ENCODE measurements around the gene SIGLEC9. TPM values are rescaled to one million over a fixed set of nuclear protein-coding genes. Genes with fewer than 3 reads are reported as not detected.

Gene SIGLEC9
- under 0.01 TPM in 1 of 2 replicates, not detected in the other for total RNA-seq

DNA sequence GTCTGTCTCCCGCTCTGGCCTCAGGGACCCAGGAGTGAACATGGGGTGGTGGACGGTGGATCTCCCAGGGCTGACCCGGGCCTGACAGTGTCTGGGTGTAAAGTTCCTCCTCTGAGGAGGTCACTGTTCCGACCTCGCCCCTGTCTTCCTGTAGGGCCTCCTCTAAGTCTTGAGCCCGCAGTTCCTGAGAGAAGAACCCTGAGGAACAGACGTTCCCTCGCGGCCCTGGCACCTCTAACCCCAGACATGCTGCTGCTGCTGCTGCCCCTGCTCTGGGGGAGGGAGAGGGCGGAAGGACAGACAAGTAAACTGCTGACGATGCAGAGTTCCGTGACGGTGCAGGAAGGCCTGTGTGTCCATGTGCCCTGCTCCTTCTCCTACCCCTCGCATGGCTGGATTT is at the start of gene SIGLEC9:
Gene SIGLEC9 (plus strand): TSS at position 178 of the 400 bp plus-strand sequence. CDS start 69 bp downstream, at position 247.
- H3K4me3 ChIP-seq (ENCODE audit: low read depth, low read length): no peak within 1 kb of the TSS
- DNase-seq (ENCODE audit: low read depth): no peak
- TF ChIP-seq, protein P1, sequence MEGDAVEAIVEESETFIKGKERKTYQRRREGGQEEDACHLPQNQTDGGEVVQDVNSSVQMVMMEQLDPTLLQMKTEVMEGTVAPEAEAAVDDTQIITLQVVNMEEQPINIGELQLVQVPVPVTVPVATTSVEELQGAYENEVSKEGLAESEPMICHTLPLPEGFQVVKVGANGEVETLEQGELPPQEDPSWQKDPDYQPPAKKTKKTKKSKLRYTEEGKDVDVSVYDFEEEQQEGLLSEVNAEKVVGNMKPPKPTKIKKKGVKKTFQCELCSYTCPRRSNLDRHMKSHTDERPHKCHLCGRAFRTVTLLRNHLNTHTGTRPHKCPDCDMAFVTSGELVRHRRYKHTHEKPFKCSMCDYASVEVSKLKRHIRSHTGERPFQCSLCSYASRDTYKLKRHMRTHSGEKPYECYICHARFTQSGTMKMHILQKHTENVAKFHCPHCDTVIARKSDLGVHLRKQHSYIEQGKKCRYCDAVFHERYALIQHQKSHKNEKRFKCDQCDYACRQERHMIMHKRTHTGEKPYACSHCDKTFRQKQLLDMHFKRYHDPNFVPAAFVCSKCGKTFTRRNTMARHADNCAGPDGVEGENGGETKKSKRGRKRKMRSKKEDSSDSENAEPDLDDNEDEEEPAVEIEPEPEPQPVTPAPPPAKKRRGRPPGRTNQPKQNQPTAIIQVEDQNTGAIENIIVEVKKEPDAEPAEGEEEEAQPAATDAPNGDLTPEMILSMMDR (IDR thresholded peaks at IDR 0.05; ENCODE audit: insufficient read depth, low read depth, low read length): no peak

DNA sequence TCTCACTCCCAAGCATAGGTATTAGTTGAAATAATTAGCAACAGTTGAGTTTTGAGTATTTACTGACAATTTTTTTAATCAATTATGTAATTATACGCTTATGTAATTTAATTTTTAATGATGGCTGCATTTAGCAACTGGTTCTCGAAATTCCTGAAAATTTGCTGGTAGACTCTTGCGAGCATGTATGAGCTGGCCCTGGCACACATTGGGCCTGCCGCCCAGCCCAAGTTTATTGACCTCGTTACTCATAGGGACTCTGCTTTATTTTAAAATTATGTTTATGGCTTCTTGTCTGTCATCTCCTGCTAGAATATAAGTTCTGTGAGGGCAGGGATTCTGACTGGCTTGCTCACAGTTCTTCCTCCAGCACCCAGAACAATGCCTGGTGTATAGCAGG is 48.7 kb upstream of the SIGLEC9 start:
- TF ChIP-seq, protein P1 (IDR thresholded peaks at IDR 0.05; ENCODE audit: insufficient read depth, low read depth, low read length): no peak
- DNase-seq (ENCODE audit: low read depth): no peak
- no peak overlapping the region for H3K4me3 ChIP-seq (ENCODE audit: low read depth, low read length)

DNA sequence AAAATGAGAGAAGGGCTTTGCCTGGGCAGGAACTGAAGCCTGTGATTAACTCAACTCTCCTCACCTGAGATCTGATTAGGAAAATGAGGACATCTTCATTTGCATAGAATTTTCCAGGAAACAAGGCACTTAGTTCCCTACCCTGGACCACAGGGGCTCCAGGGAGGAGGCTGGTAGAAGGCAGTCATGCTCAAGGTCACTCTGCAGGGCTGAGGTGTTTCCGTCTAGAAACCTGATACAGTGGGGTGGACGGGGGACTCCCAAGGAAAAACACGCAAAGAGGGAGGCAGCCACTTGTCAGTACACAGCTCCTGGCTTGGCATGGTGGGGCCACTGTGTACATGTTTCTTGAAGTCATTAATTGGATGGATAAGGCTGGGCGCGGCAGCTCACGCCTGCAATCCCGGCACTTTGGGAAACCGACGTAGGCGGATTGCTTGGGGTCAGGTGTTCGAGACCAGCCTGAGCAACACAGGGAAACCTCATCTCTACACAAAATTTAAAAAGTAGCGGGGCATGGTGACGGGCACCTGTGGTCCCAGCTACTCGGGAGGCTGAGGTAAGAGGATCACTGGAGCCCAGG is 48.0 kb upstream of the SIGLEC9 start:
- no peak overlapping the region for H3K4me3 ChIP-seq (ENCODE audit: low read depth, low read length)
- TF ChIP-seq, protein P1 (IDR thresholded peaks at IDR 0.05; ENCODE audit: insufficient read depth, low read depth, low read length): no peak
- DNase-seq (ENCODE audit: low read depth): no peak

DNA sequence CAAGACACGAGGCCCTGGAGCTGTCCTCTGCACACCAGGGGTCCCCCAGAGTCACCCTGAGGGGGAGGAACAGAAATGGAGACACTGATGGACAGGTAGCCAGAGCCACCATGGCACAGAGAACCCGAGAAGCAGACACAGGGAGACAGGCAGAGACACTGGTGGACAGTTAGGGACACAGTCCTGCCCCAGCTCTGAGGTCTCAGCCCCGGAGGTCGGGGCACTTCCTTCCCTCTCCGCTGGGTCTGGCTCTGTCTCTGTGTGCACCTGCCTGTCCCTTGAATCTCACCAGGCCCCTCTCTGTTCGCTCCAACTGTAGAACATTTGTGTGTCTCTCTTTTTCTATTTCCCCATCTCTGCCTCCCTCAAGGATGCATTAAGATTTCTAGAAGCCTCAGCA is 46.6 kb upstream of the SIGLEC9 start:
- no peak for DNase-seq (ENCODE audit: low read depth)
- TF ChIP-seq, protein P1 (IDR thresholded peaks at IDR 0.05; ENCODE audit: insufficient read depth, low read depth, low read length): no peak
- H3K4me3 ChIP-seq (ENCODE audit: low read depth, low read length): no peak overlapping the region

DNA sequence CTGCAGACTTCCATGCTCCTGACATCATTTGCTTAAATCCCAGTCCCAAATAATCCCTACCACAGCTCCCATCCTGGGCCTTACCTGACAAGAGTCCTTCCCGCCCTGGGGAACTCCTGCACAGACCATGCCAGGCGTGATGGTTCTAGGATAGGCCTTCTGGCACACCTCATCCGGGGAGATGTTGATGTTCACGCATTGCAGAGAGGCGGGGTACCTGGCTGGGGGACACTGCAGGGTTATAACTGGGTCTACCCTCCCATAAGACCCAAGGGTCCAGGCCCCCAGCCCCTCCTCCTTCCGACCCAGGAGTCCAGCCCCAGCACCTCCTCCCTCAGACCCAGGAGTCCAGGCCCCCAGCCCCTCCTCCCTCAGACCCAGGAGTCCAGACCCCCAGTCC is 46.0 kb upstream of the SIGLEC9 start:
- TF ChIP-seq, protein P1 (IDR thresholded peaks at IDR 0.05; ENCODE audit: insufficient read depth, low read depth, low read length): no peak
- no peak overlapping the region for H3K4me3 ChIP-seq (ENCODE audit: low read depth, low read length)
- no peak for DNase-seq (ENCODE audit: low read depth)

DNA sequence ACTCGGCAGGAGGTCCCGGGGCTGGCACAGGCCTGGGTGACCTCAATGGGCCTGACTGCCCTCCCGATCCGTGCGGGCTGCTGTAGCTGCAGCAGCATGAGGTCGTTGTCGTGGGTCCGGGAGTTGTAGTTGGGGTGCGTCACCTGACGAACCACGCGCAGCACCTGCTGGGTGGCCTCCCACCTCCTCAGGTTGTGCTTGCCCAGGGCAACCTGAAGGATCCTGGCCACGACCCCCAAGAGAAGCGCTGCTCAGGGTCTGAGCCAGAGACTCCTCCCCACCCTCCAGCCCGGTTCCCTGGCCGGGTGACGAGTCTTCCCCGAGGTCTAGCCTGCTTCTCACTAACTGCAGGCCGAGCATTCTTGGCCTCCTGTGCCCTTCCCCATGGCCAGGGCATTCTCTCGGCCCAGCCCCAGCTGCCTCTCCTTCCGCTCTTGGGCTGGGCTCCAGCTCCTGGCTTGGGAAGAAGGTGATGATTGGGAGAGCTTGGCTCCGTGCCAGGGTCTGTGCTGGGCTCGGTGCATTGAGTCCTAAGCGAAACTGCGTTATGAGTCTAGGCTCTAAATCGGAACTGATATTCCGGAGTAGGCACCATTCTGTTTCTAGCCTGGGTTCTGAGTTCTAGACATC is 45.1 kb upstream of the SIGLEC9 start:
- DNase-seq (ENCODE audit: low read depth): no peak
- TF ChIP-seq, protein P1 (IDR thresholded peaks at IDR 0.05; ENCODE audit: insufficient read depth, low read depth, low read length): no peak
- H3K4me3 ChIP-seq (ENCODE audit: low read depth, low read length): no peak overlapping the region

Data from fibroblast of villous mesenchyme (primary cell).